ENCODE results near the gene SEMA3A. TPM values are rescaled to one million over a fixed set of nuclear protein-coding genes. Genes with fewer than 3 reads are reported as not detected.
"Not testable (repeated sequence)": the region's sequence is repeated elsewhere in the genome, so short reads cannot be mapped to it uniquely, and the experiment has no call there.

The SEMA3A gene
- total RNA-seq, 1 donor = 47.1 TPM

DNA sequence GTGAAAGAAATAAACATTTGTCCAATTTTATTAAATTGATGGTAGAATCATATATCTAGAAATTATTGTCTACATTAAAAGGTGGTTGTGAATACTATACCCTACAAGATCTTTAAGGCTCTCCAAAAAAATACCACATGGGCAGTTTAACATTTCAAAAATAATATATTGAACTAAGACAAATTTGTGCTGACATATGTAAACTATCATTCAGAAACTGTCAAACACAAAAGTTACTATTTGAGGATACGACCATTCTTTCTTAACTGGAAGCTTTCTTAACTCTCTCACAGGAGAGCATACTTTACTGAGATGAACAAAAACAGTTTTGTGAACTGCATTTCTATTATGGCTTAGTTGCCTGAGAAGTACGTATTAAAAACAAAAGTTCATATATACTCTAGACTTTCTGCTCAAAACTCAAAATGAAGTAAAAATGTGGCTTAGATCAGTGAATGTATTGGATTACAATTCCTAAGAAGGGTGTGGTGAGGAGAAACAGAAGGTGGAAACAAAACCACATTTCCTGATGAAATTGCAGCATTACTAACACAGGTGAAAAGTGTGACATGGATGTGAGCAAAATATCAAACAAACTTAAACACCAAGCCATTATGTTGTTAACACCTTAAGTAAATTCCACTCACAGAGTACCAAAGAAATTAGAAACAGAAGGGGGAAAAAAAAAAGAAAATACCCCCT, 138.5 kb downstream of the SEMA3A start:
- DNase-seq (ENCODE audit: low read depth) = no peak
- TF ChIP-seq CTCF (IDR thresholded peaks at IDR 0.05; ENCODE audit: insufficient read depth, low read depth, low read length) = no peak
- H3K4me3 ChIP-seq (ENCODE audit: low read depth, low read length) = no peak overlapping the region

GRCh38 chr7:84055199-84055598, 139.4 kb downstream of the SEMA3A start:
- not testable (repeated sequence) for H3K4me3 ChIP-seq (ENCODE audit: low read depth, low read length); DNase-seq (ENCODE audit: low read depth)

DNA sequence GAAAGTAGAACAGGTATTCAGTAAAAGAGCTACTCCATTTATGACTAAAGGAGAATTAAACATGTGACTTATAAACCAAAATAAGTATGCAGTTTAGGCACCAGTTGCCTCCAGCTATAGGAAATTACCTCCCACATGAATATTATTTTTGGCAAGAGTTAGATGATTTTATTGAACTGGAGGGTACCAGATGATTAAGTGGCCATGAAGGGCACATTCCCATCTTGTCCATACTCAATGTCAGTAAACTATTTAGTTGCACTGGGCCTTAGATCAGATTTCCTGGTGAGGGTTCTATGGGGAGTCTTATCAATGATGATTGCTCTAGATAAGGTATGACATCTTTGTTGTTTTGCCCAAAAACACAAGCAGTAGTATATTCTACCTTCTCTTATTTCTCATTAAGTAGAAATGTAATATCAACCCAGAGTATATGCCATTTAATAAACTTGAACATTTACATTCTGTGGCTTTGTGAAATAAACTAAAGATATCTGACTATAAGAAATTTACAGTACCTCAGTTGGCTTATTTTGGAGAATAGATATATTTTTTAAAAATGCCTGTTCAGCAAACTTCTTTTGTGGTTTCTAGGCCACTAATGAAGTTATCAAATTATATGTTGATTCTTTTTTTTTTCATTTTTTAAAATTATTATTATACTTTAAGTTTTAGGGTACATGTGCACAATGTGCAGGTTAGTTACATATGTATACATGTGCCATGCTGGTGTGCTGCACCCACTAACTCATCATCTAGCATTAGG, 145.3 kb downstream of the SEMA3A start:
- TF ChIP-seq CTCF (IDR thresholded peaks at IDR 0.05; ENCODE audit: insufficient read depth, low read depth, low read length) = no peak
- DNase-seq (ENCODE audit: low read depth) = no peak
- no peak overlapping the region for H3K4me3 ChIP-seq (ENCODE audit: low read depth, low read length)

DNA sequence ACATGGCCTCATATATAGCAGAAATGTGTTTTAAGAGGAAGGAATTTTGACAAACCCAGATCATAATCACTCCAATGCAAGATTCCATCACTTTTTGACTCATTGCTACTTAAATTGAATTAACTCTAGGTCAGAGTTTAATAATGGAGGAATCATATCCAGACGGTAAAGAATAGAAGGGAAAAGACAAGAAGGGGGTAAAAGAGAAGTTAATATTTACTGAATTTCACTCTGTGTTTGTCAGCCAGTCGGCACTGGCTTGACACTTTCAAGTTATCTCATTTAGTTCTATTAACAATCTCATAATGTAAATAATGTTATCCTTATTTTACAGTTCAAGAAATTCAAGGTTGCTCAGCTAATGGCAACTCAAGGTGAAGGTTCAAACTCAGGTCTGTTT, 147.5 kb downstream of the SEMA3A start:
- no peak for DNase-seq (ENCODE audit: low read depth)
- TF ChIP-seq CTCF (IDR thresholded peaks at IDR 0.05; ENCODE audit: insufficient read depth, low read depth, low read length) = no peak

GRCh38 chr7:84044834-84045233, 149.8 kb downstream of the SEMA3A start:
- TF ChIP-seq CTCF (IDR thresholded peaks at IDR 0.05; ENCODE audit: insufficient read depth, low read depth, low read length) = no peak
- no peak overlapping the region for H3K4me3 ChIP-seq (ENCODE audit: low read depth, low read length)
- DNase-seq (ENCODE audit: low read depth) = no peak

More for the DNA sequence above, 147.5 kb downstream of the SEMA3A start:
- H3K4me3 ChIP-seq (ENCODE audit: low read depth, low read length) = no peak overlapping the region

- no peak for TF ChIP-seq CTCF (IDR thresholded peaks at IDR 0.05; ENCODE audit: insufficient read depth, low read depth, low read length)
- peak; percentile 41 for DNase-seq (ENCODE audit: low read depth)
- no peak overlapping the region for H3K4me3 ChIP-seq (ENCODE audit: low read depth, low read length)
These were observed 150.9 kb downstream of the SEMA3A start for GRCh38 chr7:84043661-84044191.

DNA sequence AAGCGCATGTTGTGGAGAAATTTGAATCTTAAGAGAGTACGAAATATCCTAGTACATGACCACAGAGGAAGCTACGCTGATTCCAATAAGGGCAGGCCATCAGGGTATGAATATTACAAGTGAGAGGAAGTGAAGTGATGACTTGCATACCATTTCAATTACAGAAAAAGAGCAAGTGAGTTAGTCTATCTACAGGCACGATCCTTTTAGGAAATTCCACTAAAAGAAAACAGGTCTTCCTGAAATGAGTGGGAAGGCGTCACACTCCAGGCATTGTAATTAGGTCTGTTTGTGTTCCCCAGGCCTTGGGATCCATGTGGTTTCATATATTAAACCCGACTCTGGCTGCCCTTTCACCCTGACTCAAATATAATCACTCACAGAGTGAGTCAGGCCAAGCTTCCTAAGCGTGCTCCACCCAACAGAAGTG, 152.5 kb downstream of the SEMA3A start:
- TF ChIP-seq CTCF (IDR thresholded peaks at IDR 0.05; ENCODE audit: insufficient read depth, low read depth, low read length) = no peak

More for the DNA sequence above, 152.5 kb downstream of the SEMA3A start:
- peak; percentile 80 for DNase-seq (ENCODE audit: low read depth)
- no peak overlapping the region for H3K4me3 ChIP-seq (ENCODE audit: low read depth, low read length)

Data from fibroblast of villous mesenchyme (primary cell).